GM19025 (cell line): ENCODE measurements around the gene CBFA2T2.
"Not testable (repeated sequence)": the region's sequence is repeated elsewhere in the genome, so short reads cannot be mapped to it uniquely, and the experiment has no call there.

Source experiments
- ATAC-seq: cut with Tn5 transposase; IDR thresholded peaks from one replicate; pipeline ENCODE4 v1.9.1; 2021; ENCODE audit warnings: mild to moderate bottlenecking, low read depth, moderate library complexity; ENCODE audit not compliant: unreplicated experiment

The CBFA2T2 gene

DNA sequence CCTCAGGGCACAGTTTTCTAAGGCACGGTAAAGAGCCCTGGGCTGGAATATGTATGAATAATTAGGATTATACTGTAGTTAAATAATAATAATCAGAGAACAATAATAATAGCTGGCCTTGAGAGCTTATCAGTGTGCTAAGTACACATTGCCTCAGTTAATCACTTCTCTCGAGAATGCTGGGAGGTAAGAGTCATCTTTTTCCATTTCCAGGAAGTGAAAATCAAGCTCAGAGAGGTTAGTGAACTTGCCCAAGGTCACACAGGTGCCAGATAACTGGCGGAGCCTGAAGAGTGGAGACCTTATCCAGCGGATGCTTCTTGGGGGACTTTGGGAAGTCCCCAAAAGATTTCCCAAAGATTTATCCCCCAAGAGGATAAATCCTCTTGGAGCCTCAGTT is 19.4 kb upstream of the CBFA2T2 start:
- ATAC-seq: no peak

DNA sequence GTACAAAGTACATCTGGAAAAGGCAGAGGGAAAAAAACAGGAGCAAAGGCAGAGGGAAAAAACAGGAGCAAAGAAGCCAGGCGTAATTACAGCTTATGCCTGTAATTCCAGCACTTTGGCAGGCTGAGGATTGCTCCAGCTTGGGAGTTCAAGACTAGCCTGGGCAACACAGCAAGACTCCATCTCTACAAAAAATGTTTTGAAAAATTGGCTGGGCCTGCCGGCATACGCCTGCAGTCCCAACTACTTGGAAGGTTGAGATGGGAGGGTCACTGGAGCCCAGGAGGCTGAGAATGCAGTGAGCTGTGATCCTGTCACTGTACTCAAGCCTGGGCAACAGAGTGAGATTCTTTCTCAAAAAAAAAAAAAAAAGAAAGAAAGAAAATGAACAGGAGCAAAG is 19.0 kb upstream of the CBFA2T2 start:
- ATAC-seq: no peak

DNA sequence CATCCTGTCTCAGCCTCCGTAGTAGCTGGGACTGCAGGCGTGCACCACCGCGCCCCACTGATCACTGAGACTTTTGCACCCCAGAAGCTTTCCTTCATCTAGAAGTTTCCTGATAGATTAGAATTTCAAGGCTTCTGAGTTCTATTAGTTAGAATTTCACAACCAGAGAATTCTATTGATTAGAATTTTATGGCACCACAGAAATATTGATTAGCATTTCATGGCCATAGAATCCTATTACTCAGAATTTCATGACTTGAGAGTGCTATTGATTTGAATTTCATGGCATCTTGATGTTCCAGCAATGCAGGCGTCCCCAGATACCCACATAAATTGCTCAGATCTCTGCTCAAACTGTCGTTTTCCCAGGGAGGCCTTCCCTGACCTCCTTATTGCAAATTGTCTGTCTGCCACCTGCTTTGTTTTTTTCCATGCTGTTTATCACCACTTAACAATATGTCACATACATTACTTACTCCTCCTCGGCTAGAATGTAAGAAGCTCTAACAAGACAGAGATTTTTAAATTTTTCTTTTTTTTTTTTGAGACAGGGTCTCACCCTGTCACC is 16.9 kb upstream of the CBFA2T2 start:
- no peak for ATAC-seq

GRCh38 chr20:33474097-33474873 is 15.6 kb upstream of the CBFA2T2 start:
- no peak for ATAC-seq

DNA sequence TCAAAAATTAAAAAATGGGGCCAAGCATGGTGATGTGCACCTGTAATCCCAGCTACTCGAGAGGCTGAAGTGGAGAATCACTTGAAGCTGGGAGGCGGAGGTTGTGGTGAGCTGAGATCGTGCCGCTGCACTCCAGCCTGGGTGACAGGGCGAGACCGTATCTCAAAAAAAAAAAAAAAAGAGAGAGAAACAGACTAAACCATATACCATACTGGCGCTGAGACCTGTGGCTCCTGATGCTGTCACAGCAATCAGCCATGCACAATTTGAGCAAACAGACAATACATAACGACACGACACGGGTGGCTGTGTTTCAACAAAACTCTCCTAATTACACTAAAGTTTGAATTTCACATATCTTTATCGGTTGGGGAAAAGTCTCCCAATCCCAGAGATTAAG is 14.9 kb upstream of the CBFA2T2 start:
- ATAC-seq: no peak

- no peak for ATAC-seq
These were observed 14.3 kb upstream of the CBFA2T2 start for GRCh38 chr20:33475381-33476152.

GRCh38 chr20:33477386-33478234 is 12.3 kb upstream of the CBFA2T2 start:
- no peak for ATAC-seq

GRCh38 chr20:33480048-33480447 is 9.8 kb upstream of the CBFA2T2 start:
- ATAC-seq: no peak

GRCh38 chr20:33481431-33481941 is 8.4 kb upstream of the CBFA2T2 start:
- ATAC-seq: no peak

DNA sequence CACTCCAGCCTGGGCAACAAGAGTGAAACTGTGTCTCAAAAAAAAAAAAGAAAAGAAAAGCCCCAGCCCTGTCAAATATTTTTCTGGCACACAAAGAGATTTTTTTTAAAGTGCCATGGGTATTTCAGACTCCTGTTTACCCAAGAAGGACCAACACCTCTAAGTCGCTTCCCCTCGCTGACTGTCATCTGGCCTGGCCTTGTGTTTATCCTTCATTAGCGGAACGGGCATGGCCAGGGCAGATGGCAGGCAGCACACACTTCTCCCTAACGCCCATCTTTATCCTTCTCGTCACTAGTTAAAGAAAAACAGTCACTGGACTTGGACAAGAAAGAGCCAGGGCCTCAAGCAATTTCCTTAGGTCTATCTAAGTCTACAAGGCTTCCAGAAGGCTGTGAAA is 7.3 kb upstream of the CBFA2T2 start:
- ATAC-seq: no peak

DNA sequence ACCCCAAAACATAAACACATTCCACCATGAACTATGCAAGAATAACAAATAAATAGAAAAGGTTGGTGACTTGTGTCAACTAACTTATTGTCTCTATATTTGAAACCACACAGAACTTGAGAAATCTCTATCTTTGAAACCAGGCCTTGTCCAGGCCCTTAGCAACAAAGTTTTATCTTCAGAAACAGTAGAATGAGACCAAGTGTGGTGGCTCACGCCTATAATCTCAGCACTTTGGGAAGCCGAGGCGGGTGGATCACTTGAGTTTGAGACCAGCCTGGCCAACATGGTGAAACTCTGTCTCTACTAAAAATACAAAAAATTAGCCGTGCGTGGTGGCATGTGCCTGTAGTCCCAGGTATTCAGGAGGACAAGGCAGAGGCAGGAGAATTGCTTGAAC is 6.7 kb upstream of the CBFA2T2 start:
- ATAC-seq: not testable (repeated sequence)

- no peak for ATAC-seq
These were observed 1.7 kb upstream of the CBFA2T2 start for GRCh38 chr20:33488201-33488600.

- ATAC-seq: not testable (repeated sequence)
These were observed 1.0 kb upstream of the CBFA2T2 start for GRCh38 chr20:33488661-33489494.

- peak; percentile 96 for ATAC-seq
These were observed 337 bp upstream of the CBFA2T2 start for GRCh38 chr20:33489495-33490022.

GRCh38 chr20:33490934-33491656 is 1.2 kb downstream of the CBFA2T2 start:
- no peak for ATAC-seq

GRCh38 chr20:33493076-33493766 is 3.3 kb downstream of the CBFA2T2 start:
- ATAC-seq: no peak

- not testable (repeated sequence) for ATAC-seq
These were observed 6.9 kb downstream of the CBFA2T2 start for GRCh38 chr20:33496776-33497175.

GRCh38 chr20:33499355-33499754 is 9.5 kb downstream of the CBFA2T2 start:
- no peak for ATAC-seq
